Neuronal stem cell (in vitro differentiated cells): ENCODE measurements around the gene KIAA0753.

Experiments
- DNase-seq: peaks from one replicate; pipeline ENCODE4 v3.0.0-alpha.2; 2013; ENCODE audit warnings: low spot score
- H2AFZ ChIP-seq: one replicate; pipeline ENCODE4 v1.6.1; 2013; ENCODE audit warnings: mild to moderate bottlenecking, low read length, inconsistent platforms
- H2AK5ac ChIP-seq: 2 replicates; pipeline ENCODE4 v1.6.1; 2013; ENCODE audit warnings: low read depth, mild to moderate bottlenecking, inconsistent platforms, low read length, moderate library complexity, mixed read lengths
- H2BK120ac ChIP-seq: 2 replicates; pipeline ENCODE4 v1.6.1; 2013; ENCODE audit warnings: low read depth, mild to moderate bottlenecking, inconsistent platforms, low read length, moderate library complexity, mixed read lengths
- H2BK12ac ChIP-seq: one replicate; pipeline ENCODE4 v1.6.1; 2013; ENCODE audit warnings: low read length, inconsistent platforms
- H2BK15ac ChIP-seq: 2 replicates; pipeline ENCODE4 v1.6.1; 2013; ENCODE audit warnings: mild to moderate bottlenecking, low read length, inconsistent platforms, mixed read lengths
- H2BK5ac ChIP-seq: one replicate; pipeline ENCODE4 v1.6.1; 2013; ENCODE audit warnings: inconsistent platforms, mild to moderate bottlenecking, low read length, moderate library complexity
- H3K14ac ChIP-seq: one replicate; pipeline ENCODE4 v1.6.1; 2013; ENCODE audit warnings: low read length, inconsistent platforms
- H3K18ac ChIP-seq: 2 replicates; pipeline ENCODE4 v1.6.1; 2013; ENCODE audit warnings: low read length, inconsistent platforms
- H3K23ac ChIP-seq: 2 replicates; pipeline ENCODE4 v1.6.1; 2013; ENCODE audit warnings: low read depth, mild to moderate bottlenecking, mixed read lengths, low read length, inconsistent platforms; ENCODE audit not compliant: poor library complexity
- H3K27ac ChIP-seq: replicated peaks from 3 replicates; pipeline ENCODE4 v1.5.1; 2013; ENCODE audit warnings: low read length, inconsistent platforms
- H3K27me3 ChIP-seq, 3 experiments: 2 replicates each; pipeline ENCODE4 v1.6.1; 2013; ENCODE audit warnings: low read length in 3 of 3, mild to moderate bottlenecking in 2 of 3, inconsistent platforms in 1 of 3, low read depth in 1 of 3, mixed read lengths in 1 of 3, moderate library complexity in 1 of 3; ENCODE audit not compliant: control insufficient read depth in 3 of 3, insufficient read depth in 3 of 3
- H3K36me3 ChIP-seq, 2 donors: replicated peaks in 1 of 2; 2 replicates each; pipeline ENCODE4 v1.6.1; 2013; ENCODE audit warnings: low read length in 2 of 2; ENCODE audit not compliant: control insufficient read depth in 2 of 2, insufficient read depth in 2 of 2
- H3K4ac ChIP-seq: 2 replicates; pipeline ENCODE4 v1.6.1; 2013; ENCODE audit warnings: inconsistent platforms, mild to moderate bottlenecking, low read length, moderate library complexity
- H3K4me1 ChIP-seq, 2 donors: 1 replicate in 1 of 2; 2 replicates in 1 of 2; pipeline ENCODE4 v1.6.1; 2013; ENCODE audit warnings: low read length in 2 of 2, low read depth in 1 of 2; ENCODE audit not compliant: control insufficient read depth in 2 of 2, insufficient read depth in 1 of 2
- H3K4me2 ChIP-seq: one replicate; pipeline ENCODE4 v1.6.1; 2013; ENCODE audit warnings: mild to moderate bottlenecking, low read length, inconsistent platforms; ENCODE audit not compliant: insufficient read depth, poor library complexity, severe bottlenecking
- H3K4me3 ChIP-seq, 2 donors: 2 replicates each; pipeline ENCODE4 v1.5.1; 2013; ENCODE audit warnings: low read length in 2 of 2, mild to moderate bottlenecking in 2 of 2, inconsistent platforms in 1 of 2, moderate library complexity in 1 of 2
- H3K79me1 ChIP-seq: one replicate; pipeline ENCODE4 v1.6.1; 2013; ENCODE audit warnings: low read depth, mild to moderate bottlenecking, inconsistent platforms, low read length, moderate library complexity
- H3K9ac ChIP-seq: one replicate; pipeline ENCODE4 v1.6.1; 2013; ENCODE audit warnings: mild to moderate bottlenecking, low read depth, low read length, inconsistent platforms; ENCODE audit not compliant: poor library complexity
- H3K9me3 ChIP-seq, 2 donors: replicated peaks in 1 of 2; 2 replicates each; pipeline versions ENCODE3 to v1.6.1; 2013; ENCODE audit warnings: low read length in 2 of 2, mild to moderate bottlenecking in 2 of 2, inconsistent platforms in 1 of 2, low read depth in 1 of 2, mixed read lengths in 1 of 2, moderate library complexity in 1 of 2; ENCODE audit not compliant: control insufficient read depth in 2 of 2, insufficient read depth in 1 of 2
- H4K8ac ChIP-seq: one replicate; pipeline ENCODE4 v1.6.1; 2013; ENCODE audit warnings: low read depth, mild to moderate bottlenecking, inconsistent platforms, low read length, moderate library complexity
- H4K91ac ChIP-seq: one replicate; pipeline ENCODE4 v1.6.1; 2013; ENCODE audit warnings: low read length, low read depth, mild to moderate bottlenecking, inconsistent platforms; ENCODE audit not compliant: poor library complexity
- WGBS, 2 donors: extraction: QIAGEN DNeasy Blood & Tissue Kit; methylation state at CpG; one replicate each; pipeline ENCODE4 v1.1.7; 2013; ENCODE audit warnings: missing lambda C conversion rate in 2 of 2, mixed read lengths in 1 of 2; ENCODE audit not compliant: insufficient read length in 2 of 2, insufficient replicate concordance in 1 of 2; ENCODE audit errors: extremely low coverage in 2 of 2; 5-methylcytosine and 5-hydroxymethylcytosine counted together

Gene KIAA0753

DNA sequence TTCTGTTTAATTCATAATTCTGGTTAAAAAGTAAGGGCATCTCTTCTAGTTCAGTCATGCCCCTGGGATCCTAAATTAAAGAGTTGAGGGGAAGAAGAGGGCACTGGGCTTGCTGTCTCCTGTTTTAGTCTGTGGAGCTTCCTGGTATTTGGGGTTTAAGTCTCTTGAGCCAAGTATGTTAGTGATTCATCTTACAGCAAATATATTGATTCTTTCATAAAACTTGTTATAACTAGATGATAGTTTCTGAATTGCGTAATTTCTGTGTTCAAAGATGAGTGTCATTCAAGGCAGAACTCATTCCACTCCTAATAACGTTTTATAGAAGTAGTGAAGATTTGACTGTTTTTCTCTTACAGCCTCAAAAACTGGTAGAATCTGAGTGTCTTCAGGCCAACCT is 2.1 kb upstream of the KIAA0753 start:
- H3K9me3 ChIP-seq: no peaks in the 10 kb centered on the region
- H3K14ac ChIP-seq: no peak overlapping the region
- H3K79me1 ChIP-seq: peaks cover 24% of the 10 kb centered on the region
- no peak overlapping the region for H4K8ac ChIP-seq
- peaks cover 9 to 13% of the 10 kb centered on the region in 2 donors for H3K4me1 ChIP-seq
- no peaks in the 10 kb centered on the region for H3K27me3 ChIP-seq
- H3K18ac ChIP-seq: no peak overlapping the region
- no peak overlapping the region for H3K4me2 ChIP-seq
- H2BK5ac ChIP-seq: no peak overlapping the region
- DNase-seq: no peak
- no CpG with 5 or more reads among the region's 2 CpGs for WGBS, 2 donors
- no peak overlapping the region for H3K4ac ChIP-seq
- H3K9ac ChIP-seq: no peak overlapping the region
- H4K91ac ChIP-seq: no peak overlapping the region
- H2AFZ ChIP-seq: no peak overlapping the region
- H2BK12ac ChIP-seq: no peak overlapping the region
- peaks cover 4 to 58% of the 10 kb centered on the region in 2 donors for H3K36me3 ChIP-seq
- no peak overlapping the region for H2BK15ac ChIP-seq
- H3K23ac ChIP-seq: no peak overlapping the region
- H3K4me3 ChIP-seq: no peak overlapping the region
- no peak overlapping the region for H3K27ac ChIP-seq
- no peak overlapping the region for H2BK120ac ChIP-seq
- H2AK5ac ChIP-seq: no peak overlapping the region

DNA sequence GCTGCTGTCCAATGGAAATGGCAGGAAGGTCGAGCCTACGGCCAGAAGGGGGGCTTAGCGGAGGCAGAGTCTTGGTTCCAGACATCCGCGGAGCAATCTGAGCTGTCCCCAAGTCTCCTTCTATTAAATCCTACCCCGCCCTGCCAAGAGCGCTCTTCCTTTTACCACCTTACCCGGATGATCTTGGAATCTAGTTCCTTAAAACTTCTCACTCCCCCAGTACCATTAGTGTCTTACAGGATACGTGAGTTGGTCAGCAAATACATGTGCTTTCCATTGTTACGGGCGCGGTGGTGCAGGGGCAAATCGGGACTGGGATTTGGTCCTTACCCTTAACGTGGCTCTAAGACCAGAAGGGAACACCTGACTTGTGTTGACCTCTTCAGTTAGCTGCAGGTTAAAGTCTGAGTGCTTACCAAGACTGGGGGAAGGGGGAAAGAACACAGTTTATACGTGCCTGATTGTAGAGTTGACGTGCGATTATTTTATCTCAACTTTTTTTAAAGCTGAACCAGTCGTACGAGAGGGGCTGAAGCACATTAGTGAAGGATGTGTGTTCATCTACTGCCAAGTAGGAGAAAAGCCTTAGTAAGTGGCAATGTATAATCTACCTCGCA is 844 bp upstream of the KIAA0753 start:
- no peak for DNase-seq
- peak overlapping the region; percentile 93 for H3K9ac ChIP-seq
- peak overlapping the region; percentile 90 for H3K4me2 ChIP-seq
- peak overlapping the region; percentile 89 for H3K18ac ChIP-seq
- H3K4me1 ChIP-seq: peaks cover 9 to 13% of the 10 kb centered on the region in 2 donors
- no peak overlapping the region for H4K8ac ChIP-seq
- peak overlapping the region; percentile 100 for H2AFZ ChIP-seq
- peak overlapping the region; percentile 76 to 97 for H3K4me3 ChIP-seq
- H2AK5ac ChIP-seq: no peak overlapping the region
- H3K36me3 ChIP-seq: peaks cover 4 to 57% of the 10 kb centered on the region in 2 donors
- peak overlapping the region; percentile 22 for H4K91ac ChIP-seq
- no peak overlapping the region for H3K4ac ChIP-seq
- peak overlapping the region; percentile 69 for H2BK5ac ChIP-seq
- H3K14ac ChIP-seq: no peak overlapping the region
- H3K27ac ChIP-seq: peak overlapping the region; percentile 94
- WGBS, 2 donors: no CpG with 5 or more reads among the region's 20 CpGs
- H3K9me3 ChIP-seq: no peaks in the 10 kb centered on the region
- H2BK120ac ChIP-seq: no peak overlapping the region
- no peak overlapping the region for H2BK12ac ChIP-seq
- peaks cover 31% of the 10 kb centered on the region for H3K79me1 ChIP-seq
- no peak overlapping the region for H2BK15ac ChIP-seq
- H3K27me3 ChIP-seq: no peaks in the 10 kb centered on the region
- H3K23ac ChIP-seq: peak overlapping the region; percentile 97

GRCh38 chr17:6639586-6640535 is 650 bp downstream of the KIAA0753 start:
- Histone ChIP-seq H4K91ac (no peak overlapping the region), H2AK5ac (peak overlapping the region; percentile 97), H3K36me3 (peaks cover 4 to 57% of the 10 kb centered on the region in 2 donors), H4K8ac (no peak overlapping the region), H3K4me3 (peak overlapping the region; percentile 76 to 97), H3K27me3 (no peaks in the 10 kb centered on the region), H3K18ac (peak overlapping the region; percentile 98), H3K9ac (peak overlapping the region; percentile 98), H3K23ac (peak overlapping the region; percentile 71), H3K9me3 (no peaks in the 10 kb centered on the region), H3K4ac (peak overlapping the region; percentile 97), H3K27ac (peak overlapping the region; percentile 94), H3K14ac (peak overlapping the region; percentile 76), H2BK15ac (peak overlapping the region; percentile 78), H2BK5ac (peak overlapping the region; percentile 69), H2BK120ac (no peak overlapping the region), H3K4me1 (peaks cover 9 to 13% of the 10 kb centered on the region in 2 donors), H2BK12ac (peak overlapping the region; percentile 30), H3K4me2 (peak overlapping the region; percentile 90), H2AFZ (peak overlapping the region; percentile 100), H3K79me1 (peaks cover 31% of the 10 kb centered on the region)
- no peak for DNase-seq
- no CpG with 5 or more reads among the region's 67 CpGs for WGBS, 2 donors
